Measurements from ENCODE around the gene SLC9A3. TPM values are rescaled to one million over a fixed set of nuclear protein-coding genes. Genes with fewer than 3 reads are reported as not detected.

SLC9A3 gene
- polyA plus RNA-seq, 3 donors = 0.31 to 0.42 (median 0.36) TPM

DNA sequence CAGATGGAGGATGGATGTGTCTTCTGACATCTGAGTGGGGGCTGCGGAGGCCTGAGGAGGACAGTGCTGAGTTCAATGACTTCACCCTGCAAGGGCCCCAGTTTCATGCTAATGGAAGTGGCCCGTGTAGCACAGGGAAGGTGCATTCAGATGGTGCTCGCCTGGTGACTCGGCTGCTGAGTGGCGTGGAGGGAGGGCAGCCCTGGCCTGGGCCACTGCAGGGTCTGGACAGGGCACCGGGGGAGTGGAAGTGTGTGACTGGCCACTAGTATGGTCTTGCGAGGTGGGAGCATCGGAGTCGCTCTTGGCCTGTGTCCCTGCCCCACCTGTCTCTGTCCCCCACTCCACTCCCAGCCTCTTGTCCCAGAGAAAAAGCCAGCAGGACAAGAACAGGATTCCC lies 1.7 kb upstream of the SLC9A3 start:
- no peaks in the 10 kb centered on the region for H3K79me2 ChIP-seq (ENCODE audit: insufficient read depth, low read length)
- Mint-ChIP-seq H3K4me3 (peak overlapping the region in 1 of 2 donors; percentile 87), H3K27me3 (ENCODE audit: low read depth in 3 of 3) (peaks cover 69 to 84% (median 76%) of the 10 kb centered on the region in 3 donors)

DNA sequence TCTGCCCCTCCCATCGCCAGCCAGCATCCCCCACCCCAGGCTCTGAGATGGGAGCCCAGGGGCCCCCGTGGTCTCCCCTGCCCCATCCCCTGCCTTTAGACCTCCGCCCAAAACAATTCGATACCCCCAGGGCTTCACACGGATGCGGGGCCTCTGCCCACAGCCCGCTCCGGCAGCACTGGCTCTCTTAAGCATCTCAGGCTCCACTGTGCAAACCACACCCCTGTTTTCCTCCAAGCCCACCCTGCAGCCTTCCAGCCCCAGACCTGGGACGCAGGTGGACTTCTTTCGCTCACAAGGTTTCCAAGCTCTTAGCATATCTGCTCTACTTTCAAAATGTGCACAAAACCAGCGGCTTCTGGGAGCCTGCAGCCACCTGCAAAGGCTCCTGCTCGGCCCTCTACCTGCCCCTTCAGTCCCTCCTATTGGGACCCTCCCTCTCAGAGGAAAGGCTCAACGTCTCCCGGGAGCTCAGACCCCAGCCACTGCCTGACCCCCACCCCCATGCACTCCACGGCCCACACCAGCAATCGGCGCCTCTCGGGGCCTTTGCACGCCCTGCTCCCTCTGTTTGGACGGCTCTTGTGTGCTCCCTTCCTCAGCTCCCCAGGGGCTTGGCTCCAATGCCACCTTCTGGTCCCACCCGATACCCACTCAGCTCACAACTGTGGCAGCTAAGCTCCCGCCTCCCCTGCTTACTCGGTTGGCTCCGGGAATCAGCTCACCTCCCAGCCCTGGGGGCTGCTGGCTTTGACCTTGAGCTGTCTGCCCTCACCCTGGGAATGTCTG lies 918 bp upstream of the SLC9A3 start:
- Mint-ChIP-seq H3K9me3 (peaks cover 0 to 27% (median 12%) of the 10 kb centered on the region in 7 donors), H3K4me1 (peaks cover 23% of the 10 kb centered on the region), H3K27ac (no peak overlapping the region), H3K36me3 (peaks cover 0 to 6% of the 10 kb centered on the region in 2 donors), H3K27me3 (ENCODE audit: low read depth in 3 of 3) (peaks cover 74 to 91% (median 75%) of the 10 kb centered on the region in 3 donors), H3K4me3 (peak overlapping the region in 1 of 2 donors; percentile 87)
- peaks cover 18 to 24% of the 10 kb centered on the region in 2 donors for H3K4me1 ChIP-seq (ENCODE audit: control insufficient read depth in 1 of 2, insufficient read depth in 2 of 2, low read length in 2 of 2)
- no peaks in the 10 kb centered on the region for H3K79me2 ChIP-seq (ENCODE audit: insufficient read depth, low read length)
- no peak overlapping the region for H3K27ac ChIP-seq (ENCODE audit: low read depth in 1 of 2, low read length in 2 of 2)
- H3K9me3 ChIP-seq (replicated peaks in 1 of 2; ENCODE audit: control insufficient read depth in 1 of 2, insufficient read depth in 1 of 2, low read length in 2 of 2) = peaks cover 0 to 26% of the 10 kb centered on the region in 2 donors
- H3K27me3 ChIP-seq (ENCODE audit: control insufficient read depth in 2 of 2, insufficient read depth in 2 of 2, low read length in 2 of 2) = peaks cover 43 to 76% of the 10 kb centered on the region in 2 donors
- intact Hi-C loops (cut with micrococcal nuclease) = no loop called here
- WGBS (ENCODE audit: insufficient coverage) = 45% methylated on average over 22 of the region's 24 CpGs
- H3K36me3 ChIP-seq (replicated peaks in 1 of 2; ENCODE audit: control insufficient read depth in 1 of 2, insufficient read depth in 2 of 2, low read length in 2 of 2) = no peaks in the 10 kb centered on the region
- H3K4me3 ChIP-seq (replicated peaks in 1 of 3; ENCODE audit: low read depth in 2 of 3, low read length in 3 of 3) = no peak overlapping the region
- no peak overlapping the region for H3K9ac ChIP-seq (ENCODE audit: insufficient read depth, low read length, poor library complexity, severe bottlenecking)
- no peak overlapping the region for H3K4me2 ChIP-seq (replicated peaks; ENCODE audit: extremely low read depth, low read length, poor library complexity, severe bottlenecking)
- H4K20me1 ChIP-seq (ENCODE audit: insufficient read depth, low read length) = no peaks in the 10 kb centered on the region
- DNase-seq = no peak
- TF ChIP-seq, protein P1, sequence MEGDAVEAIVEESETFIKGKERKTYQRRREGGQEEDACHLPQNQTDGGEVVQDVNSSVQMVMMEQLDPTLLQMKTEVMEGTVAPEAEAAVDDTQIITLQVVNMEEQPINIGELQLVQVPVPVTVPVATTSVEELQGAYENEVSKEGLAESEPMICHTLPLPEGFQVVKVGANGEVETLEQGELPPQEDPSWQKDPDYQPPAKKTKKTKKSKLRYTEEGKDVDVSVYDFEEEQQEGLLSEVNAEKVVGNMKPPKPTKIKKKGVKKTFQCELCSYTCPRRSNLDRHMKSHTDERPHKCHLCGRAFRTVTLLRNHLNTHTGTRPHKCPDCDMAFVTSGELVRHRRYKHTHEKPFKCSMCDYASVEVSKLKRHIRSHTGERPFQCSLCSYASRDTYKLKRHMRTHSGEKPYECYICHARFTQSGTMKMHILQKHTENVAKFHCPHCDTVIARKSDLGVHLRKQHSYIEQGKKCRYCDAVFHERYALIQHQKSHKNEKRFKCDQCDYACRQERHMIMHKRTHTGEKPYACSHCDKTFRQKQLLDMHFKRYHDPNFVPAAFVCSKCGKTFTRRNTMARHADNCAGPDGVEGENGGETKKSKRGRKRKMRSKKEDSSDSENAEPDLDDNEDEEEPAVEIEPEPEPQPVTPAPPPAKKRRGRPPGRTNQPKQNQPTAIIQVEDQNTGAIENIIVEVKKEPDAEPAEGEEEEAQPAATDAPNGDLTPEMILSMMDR (IDR thresholded peaks at IDR 0.05) = no peak
- H2AFZ ChIP-seq (ENCODE audit: insufficient read depth, low read depth, low read length, poor library complexity, severe bottlenecking) = no peak overlapping the region

More for the DNA sequence above, 1.7 kb upstream of the SLC9A3 start:
- Histone ChIP-seq H3K27me3 (ENCODE audit: control insufficient read depth in 2 of 2, insufficient read depth in 2 of 2, low read length in 2 of 2) (peaks cover 43 to 68% of the 10 kb centered on the region in 2 donors), H3K9ac (ENCODE audit: insufficient read depth, low read length, poor library complexity, severe bottlenecking) (no peak overlapping the region), H4K20me1 (ENCODE audit: insufficient read depth, low read length) (no peaks in the 10 kb centered on the region), H3K4me3 (replicated peaks in 1 of 3; ENCODE audit: low read depth in 2 of 3, low read length in 3 of 3) (no peak overlapping the region), H3K9me3 (replicated peaks in 1 of 2; ENCODE audit: control insufficient read depth in 1 of 2, insufficient read depth in 1 of 2, low read length in 2 of 2) (peaks cover 7 to 26% of the 10 kb centered on the region in 2 donors), H3K4me1 (ENCODE audit: control insufficient read depth in 1 of 2, insufficient read depth in 2 of 2, low read length in 2 of 2) (peaks cover 25 to 31% of the 10 kb centered on the region in 2 donors), H3K36me3 (replicated peaks in 1 of 2; ENCODE audit: control insufficient read depth in 1 of 2, insufficient read depth in 2 of 2, low read length in 2 of 2) (no peaks in the 10 kb centered on the region), H3K4me2 (replicated peaks; ENCODE audit: extremely low read depth, low read length, poor library complexity, severe bottlenecking) (no peak overlapping the region), H2AFZ (ENCODE audit: insufficient read depth, low read depth, low read length, poor library complexity, severe bottlenecking) (no peak overlapping the region), H3K27ac (ENCODE audit: low read depth in 1 of 2, low read length in 2 of 2) (no peak overlapping the region)
- DNase-seq = no peak
- Mint-ChIP-seq H3K27ac (peak overlapping the region in 1 of 7 donors; percentile 21), H3K36me3 (peaks cover 0 to 6% of the 10 kb centered on the region in 2 donors), H3K9me3 (peaks cover 4 to 31% (median 18%) of the 10 kb centered on the region in 7 donors), H3K4me1 (peaks cover 30% of the 10 kb centered on the region)
- TF ChIP-seq, protein P1 (IDR thresholded peaks at IDR 0.05) = no peak
- intact Hi-C loops (cut with micrococcal nuclease) = no loop called here
- 55% methylated on average over 7 of the region's 9 CpGs for WGBS (ENCODE audit: insufficient coverage)
